BJ (cell line): ENCODE measurements around the gene USF1. TPM values are rescaled to one million over a fixed set of nuclear protein-coding genes. Genes with fewer than 3 reads are reported as not detected.

Source experiments
- CTCF ChIA-PET: fragments of 350-600 bp; formaldehyde crosslinking; extraction: SDS; loops from one replicate; lab custom pipeline; 2021; ENCODE audit warnings: antibody characterized with exemption, inconsistent platforms; lab: Yijun Ruan, JAX
- POLR2A ChIA-PET: fragments of 300-600 bp; sonication (Branson Sonifier 250); formaldehyde crosslinking; extraction: SDS; loops from one replicate; lab custom pipeline; 2021; ENCODE audit warnings: antibody characterized with exemption; lab: Charles Lee
- DNase-seq: peaks from one replicate; pipeline ENCODE4 v3.0.0-alpha.2; 2011; ENCODE audit warnings: low read depth
- H3K27me3 ChIP-seq: 2 replicates; pipeline ENCODE4 v1.6.0; 2011; ENCODE audit warnings: low read length; ENCODE audit not compliant: control insufficient read depth, insufficient read depth
- H3K36me3 ChIP-seq: 2 replicates; pipeline ENCODE4 v1.5.1; 2011; ENCODE audit warnings: low read length; ENCODE audit not compliant: control insufficient read depth, insufficient read depth
- H3K4me3 ChIP-seq: 2 replicates; pipeline ENCODE4 v1.5.1; 2011; ENCODE audit warnings: low read depth, mild to moderate bottlenecking, control low read depth, low read length
- polyA plus RNA-seq: library from polyadenylated mRNA; depleted of rRNA; stranded (reverse); fragments of >200 nt; gene quantifications from 2 replicates; pipeline ENCODE4 v1.2.3, GENCODE V29; 2011
- TF ChIP-seq, protein P1 (sequence below): IDR thresholded peaks from 2 replicates; pipeline ENCODE4 v1.5.1; 2011; ENCODE audit warnings: low read depth, mild to moderate bottlenecking, control low read depth, inconsistent platforms, low read length, moderate library complexity; ENCODE audit not compliant: insufficient read depth

USF1 gene
- polyA plus RNA-seq, 1 experiment, result 40.4 TPM

GRCh38 chr1:161091796-161092507 is 46.2 kb upstream of the USF1 start:
- Histone ChIP-seq H3K4me3 (no peak overlapping the region), H3K36me3 (no peaks in the 10 kb centered on the region), H3K27me3 (no peaks in the 10 kb centered on the region)
- ChIA-PET POLR2A (interaction anchor here (0.5 kb wide), 1 partner anchor 71 kb away, joined by 3 read pairs; the partner anchor contains the start of gene F11R), CTCF (interaction anchor here (0.8 to 8.9 kb wide), 2 partner anchors 17 to 46 kb away, joined by 4 to 132 read pairs; partner anchors contain the start of genes ARHGAP30 and USF1)
- TF ChIP-seq, protein P1, sequence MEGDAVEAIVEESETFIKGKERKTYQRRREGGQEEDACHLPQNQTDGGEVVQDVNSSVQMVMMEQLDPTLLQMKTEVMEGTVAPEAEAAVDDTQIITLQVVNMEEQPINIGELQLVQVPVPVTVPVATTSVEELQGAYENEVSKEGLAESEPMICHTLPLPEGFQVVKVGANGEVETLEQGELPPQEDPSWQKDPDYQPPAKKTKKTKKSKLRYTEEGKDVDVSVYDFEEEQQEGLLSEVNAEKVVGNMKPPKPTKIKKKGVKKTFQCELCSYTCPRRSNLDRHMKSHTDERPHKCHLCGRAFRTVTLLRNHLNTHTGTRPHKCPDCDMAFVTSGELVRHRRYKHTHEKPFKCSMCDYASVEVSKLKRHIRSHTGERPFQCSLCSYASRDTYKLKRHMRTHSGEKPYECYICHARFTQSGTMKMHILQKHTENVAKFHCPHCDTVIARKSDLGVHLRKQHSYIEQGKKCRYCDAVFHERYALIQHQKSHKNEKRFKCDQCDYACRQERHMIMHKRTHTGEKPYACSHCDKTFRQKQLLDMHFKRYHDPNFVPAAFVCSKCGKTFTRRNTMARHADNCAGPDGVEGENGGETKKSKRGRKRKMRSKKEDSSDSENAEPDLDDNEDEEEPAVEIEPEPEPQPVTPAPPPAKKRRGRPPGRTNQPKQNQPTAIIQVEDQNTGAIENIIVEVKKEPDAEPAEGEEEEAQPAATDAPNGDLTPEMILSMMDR, result no peak
- DNase-seq, result no peak

- ChIA-PET POLR2A (interaction anchor here (0.6 kb wide), 1 partner anchor 13 kb away, joined by 3 read pairs; no protein-coding TSS in a partner anchor), CTCF (no interaction called here)
- TF ChIP-seq, protein P1, result no peak
- no peak overlapping the region for H3K4me3 ChIP-seq
- no peaks in the 10 kb centered on the region for H3K27me3 ChIP-seq
- DNase-seq, result no peak
- H3K36me3 ChIP-seq, result no peaks in the 10 kb centered on the region
Observed at GRCh38 chr1:161091093-161091492, 45.3 kb upstream of the USF1 start.

DNA sequence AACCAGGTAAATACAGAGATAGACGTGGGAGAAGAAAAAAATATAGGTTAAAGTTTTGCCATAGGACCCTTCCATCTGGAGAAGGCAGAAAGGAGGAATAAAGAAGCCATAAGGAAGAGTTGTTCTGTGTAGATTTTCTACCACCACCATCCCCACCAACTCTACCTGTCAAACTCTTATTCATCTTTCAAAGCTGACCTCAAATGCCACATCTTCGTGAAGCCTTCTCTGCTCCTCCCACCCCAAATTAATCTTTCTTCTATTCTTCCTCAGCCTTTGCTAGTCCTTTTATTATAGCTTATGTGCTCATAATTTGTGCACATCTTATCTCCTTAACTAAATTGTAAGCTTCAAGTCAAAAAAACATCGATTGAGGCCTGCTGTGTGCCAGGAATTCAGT is 44.8 kb upstream of the USF1 start:
- Histone ChIP-seq H3K4me3 (no peak overlapping the region), H3K36me3 (no peaks in the 10 kb centered on the region), H3K27me3 (no peaks in the 10 kb centered on the region)
- ChIA-PET CTCF (no interaction called here), POLR2A (interaction anchor here (0.6 kb wide), 1 partner anchor 14 kb away, joined by 3 read pairs; no protein-coding TSS in a partner anchor)
- TF ChIP-seq, protein P1, result no peak
- DNase-seq, result no peak

DNA sequence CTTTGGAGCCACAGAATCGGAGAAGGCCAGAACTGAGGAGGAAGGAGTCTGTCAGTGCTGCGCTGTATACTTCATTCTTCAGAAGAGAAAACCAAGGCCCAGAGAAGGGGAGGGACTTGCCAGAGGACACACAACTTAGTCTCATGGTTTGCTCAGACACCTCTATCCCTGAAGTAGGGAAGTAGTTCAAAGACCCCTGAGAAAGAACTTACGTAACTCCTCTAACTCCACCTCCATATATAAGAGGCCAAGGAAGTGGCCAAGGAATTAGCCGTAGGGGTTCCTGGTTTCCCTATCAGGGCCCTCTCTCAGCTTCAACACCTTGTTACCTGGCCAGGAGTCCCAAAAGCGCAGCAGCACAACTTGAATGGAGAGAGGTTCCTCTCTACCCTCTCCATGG is 44.2 kb upstream of the USF1 start:
- TF ChIP-seq, protein P1, result no peak
- H3K4me3 ChIP-seq, result no peak overlapping the region
- ChIA-PET CTCF (interaction anchor here (1.3 kb wide), 1 partner anchor 48 kb away, joined by 3 read pairs; no protein-coding TSS in a partner anchor), POLR2A (no interaction called here)
- no peak for DNase-seq
- H3K36me3 ChIP-seq, result no peaks in the 10 kb centered on the region
- H3K27me3 ChIP-seq, result no peaks in the 10 kb centered on the region

GRCh38 chr1:161089251-161089924 is 43.6 kb upstream of the USF1 start, which contains the start of gene NECTIN4:
Gene NECTIN4, minus strand, starts transcription at chr1:161089558. Its CDS starts 262 bp downstream, at chr1:161089296.
- Histone ChIP-seq H3K4me3 (no peak within 1 kb of the TSS), H3K36me3 (no peaks in the 10 kb centered on the region), H3K27me3 (no peaks in the 10 kb centered on the region)
- CTCF ChIA-PET, result interaction anchor here (0.8 to 7.5 kb wide), 4 partner anchors 7 to 92 kb away, joined by 3 to 80 read pairs (median 4); partner anchors contain the start of genes KLHDC9 and USF1
- TF ChIP-seq, protein P1, result no peak
- POLR2A ChIA-PET, result interaction anchor here (0.6 kb wide), 1 partner anchor 46 kb away, joined by 3 read pairs; no protein-coding TSS in a partner anchor
- DNase-seq, result no peak
